Mammary epithelial cell (primary cell): Measurements from ENCODE around the gene SLC2A9.

Experiments used
- CTCF ChIP-seq, 2 donors: IDR thresholded peaks in 1 of 2; conservative IDR thresholded peaks in 1 of 2; 2 replicates each; pipeline ENCODE4 v1.5.1; 2011 to 2012; ENCODE audit warnings: inconsistent platforms in 2 of 2, low read length in 2 of 2, mild to moderate bottlenecking in 2 of 2, control low read depth in 1 of 2, low read depth in 1 of 2; ENCODE audit not compliant: insufficient read depth in 1 of 2; ENCODE audit errors: extremely low read depth in 1 of 2
- EZH2 ChIP-seq: IDR thresholded peaks from 2 replicates; pipeline ENCODE4 v1.6.1; 2012; ENCODE audit warnings: low read length, inconsistent platforms, borderline replicate concordance

GRCh38 chr4:10029403-10029802, 8.1 kb upstream of the SLC2A9 start:
- TF ChIP-seq CTCF (conservative IDR thresholded peaks at IDR 0.05 in 1 of 2, IDR thresholded peaks at IDR 0.05 in 1 of 2; ENCODE audit: extremely low read depth in 1 of 2, insufficient read depth in 1 of 2, low read depth in 1 of 2, low read length in 2 of 2) (no peak), EZH2 (no peak)
